ENCODE data around the gene SPATA31D3.
"Not testable (repeated sequence)": the region's sequence is repeated elsewhere in the genome, so short reads cannot be mapped to it uniquely, and the experiment has no call there.

Gene SPATA31D3

GRCh38 chr9:81943393-81943792 is at the start of gene SPATA31D3:
Gene SPATA31D3, plus strand, starts transcription at chr9:81943500. Its CDS starts 86 bp downstream, at chr9:81943586.
- in situ Hi-C loops (cut with HindIII; ENCODE audit: low pct_ligation_motif_present, low sequenced_read_pairs); DNase-seq; H3K27me3 ChIP-seq (replicated peaks): not testable (repeated sequence)

DNA sequence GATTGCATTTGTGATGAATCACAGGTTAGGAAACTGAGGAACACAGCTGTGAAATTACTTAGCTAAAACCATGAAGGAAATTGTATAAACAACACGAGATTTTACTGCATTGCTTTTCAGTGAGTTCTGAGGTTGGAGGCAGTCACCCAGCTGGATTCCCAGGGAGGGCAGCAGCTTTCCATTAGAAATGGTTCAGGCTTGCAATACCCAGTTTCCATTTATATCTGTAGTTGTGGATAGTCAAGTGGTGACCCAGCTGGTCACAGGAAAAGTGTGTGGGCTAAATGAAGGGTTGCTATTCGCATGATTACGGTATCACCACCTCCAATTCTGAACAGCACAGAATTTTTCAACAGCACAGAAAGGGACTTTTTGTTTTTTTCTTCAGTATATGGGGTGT is 49.4 kb upstream of the SPATA31D3 start:
- no peak overlapping the region for H3K4me3 ChIP-seq (ENCODE audit: low read depth, low read length)
- H3K27ac ChIP-seq: no peak overlapping the region
- no peaks in the 10 kb centered on the region for H3K36me3 ChIP-seq (replicated peaks)
- TF ChIP-seq CTCF (IDR thresholded peaks at IDR 0.05; ENCODE audit: low read depth, low read length, missing control alignments): no peak
- H3K27me3 ChIP-seq (replicated peaks): no peaks in the 10 kb centered on the region
- no peak for DNase-seq
- in situ Hi-C loops (cut with HindIII; ENCODE audit: low pct_ligation_motif_present, low sequenced_read_pairs): no loop called here

More at GRCh38 chr9:81943393-81943792, at the start of gene SPATA31D3:
- H3K27ac ChIP-seq; H3K36me3 ChIP-seq (replicated peaks); H3K4me3 ChIP-seq (ENCODE audit: low read depth, low read length): not testable (repeated sequence)

DNA sequence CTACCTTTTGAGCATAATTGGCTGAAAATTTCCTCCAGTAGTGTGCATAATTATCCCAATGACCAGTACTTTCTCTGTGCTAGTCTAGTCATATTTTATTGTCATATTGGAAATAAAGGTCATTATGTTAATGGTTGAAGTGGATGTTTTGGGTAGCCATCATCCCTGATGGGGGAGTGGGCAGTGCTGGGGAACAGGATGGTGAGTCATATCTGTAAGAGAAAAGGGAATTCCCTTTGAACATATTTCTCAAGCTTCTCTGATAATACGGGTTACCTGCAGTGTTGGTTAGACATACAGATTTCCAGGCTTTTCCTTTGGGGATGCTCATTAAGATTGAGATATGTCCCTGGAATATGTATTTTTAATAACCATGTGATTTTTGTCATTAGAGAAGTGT is 48.4 kb upstream of the SPATA31D3 start:
- H3K36me3 ChIP-seq (replicated peaks): no peaks in the 10 kb centered on the region
- no peaks in the 10 kb centered on the region for H3K27me3 ChIP-seq (replicated peaks)
- no peak overlapping the region for H3K4me3 ChIP-seq (ENCODE audit: low read depth, low read length)
- no peak for DNase-seq
- H3K27ac ChIP-seq: no peak overlapping the region
- no peak for TF ChIP-seq CTCF (IDR thresholded peaks at IDR 0.05; ENCODE audit: low read depth, low read length, missing control alignments)
- in situ Hi-C loops (cut with HindIII; ENCODE audit: low pct_ligation_motif_present, low sequenced_read_pairs): no loop called here

GRCh38 chr9:81896070-81896469 is 47.2 kb upstream of the SPATA31D3 start:
- no peak for DNase-seq
- TF ChIP-seq CTCF (IDR thresholded peaks at IDR 0.05; ENCODE audit: low read depth, low read length, missing control alignments): no peak
- Histone ChIP-seq H3K36me3 (replicated peaks) (no peaks in the 10 kb centered on the region), H3K27ac (no peak overlapping the region), H3K4me3 (ENCODE audit: low read depth, low read length) (no peak overlapping the region), H3K27me3 (replicated peaks) (no peaks in the 10 kb centered on the region)
- in situ Hi-C loops (cut with HindIII; ENCODE audit: low pct_ligation_motif_present, low sequenced_read_pairs): no loop called here

- TF ChIP-seq CTCF (IDR thresholded peaks at IDR 0.05; ENCODE audit: low read depth, low read length, missing control alignments): no peak
- Histone ChIP-seq H3K4me3 (ENCODE audit: low read depth, low read length) (no peak overlapping the region), H3K27ac (no peak overlapping the region), H3K27me3 (replicated peaks) (no peaks in the 10 kb centered on the region), H3K36me3 (replicated peaks) (no peaks in the 10 kb centered on the region)
- in situ Hi-C loops (cut with HindIII; ENCODE audit: low pct_ligation_motif_present, low sequenced_read_pairs): no loop called here
- no peak for DNase-seq
Observed at GRCh38 chr9:81898851-81899250, 44.4 kb upstream of the SPATA31D3 start.

- DNase-seq: no peak
- Histone ChIP-seq H3K27me3 (replicated peaks) (no peaks in the 10 kb centered on the region), H3K27ac (no peak overlapping the region), H3K4me3 (ENCODE audit: low read depth, low read length) (no peak overlapping the region), H3K36me3 (replicated peaks) (no peaks in the 10 kb centered on the region)
- in situ Hi-C loops (cut with HindIII; ENCODE audit: low pct_ligation_motif_present, low sequenced_read_pairs): no loop called here
- no peak for TF ChIP-seq CTCF (IDR thresholded peaks at IDR 0.05; ENCODE audit: low read depth, low read length, missing control alignments)
Observed at GRCh38 chr9:81902196-81902595, 41.1 kb upstream of the SPATA31D3 start.

All from brain microvascular endothelial cell (primary cell).